Activated CD4-positive, alpha-beta T cell treated with anti-CD3 and anti-CD28 coated beads, Interleukin-2, Interleukin-6, amounts not matched to agents 100 ng/mL and 50 ng/mL, durations not matched to agents 16 hours and 8 hours (primary cell): ENCODE measurements around the gene PDZD7.
A peak's percentile ranks its signal among the peaks of the same experiment; 100 is the strongest.
"Not testable (repeated sequence)": the region's sequence is repeated elsewhere in the genome, so short reads cannot be mapped to it uniquely, and the experiment has no call there.

Experiments used
- DNase-seq: peaks from one replicate; pipeline ENCODE4 v3.0.0-alpha.2; 2020

Gene PDZD7

DNA sequence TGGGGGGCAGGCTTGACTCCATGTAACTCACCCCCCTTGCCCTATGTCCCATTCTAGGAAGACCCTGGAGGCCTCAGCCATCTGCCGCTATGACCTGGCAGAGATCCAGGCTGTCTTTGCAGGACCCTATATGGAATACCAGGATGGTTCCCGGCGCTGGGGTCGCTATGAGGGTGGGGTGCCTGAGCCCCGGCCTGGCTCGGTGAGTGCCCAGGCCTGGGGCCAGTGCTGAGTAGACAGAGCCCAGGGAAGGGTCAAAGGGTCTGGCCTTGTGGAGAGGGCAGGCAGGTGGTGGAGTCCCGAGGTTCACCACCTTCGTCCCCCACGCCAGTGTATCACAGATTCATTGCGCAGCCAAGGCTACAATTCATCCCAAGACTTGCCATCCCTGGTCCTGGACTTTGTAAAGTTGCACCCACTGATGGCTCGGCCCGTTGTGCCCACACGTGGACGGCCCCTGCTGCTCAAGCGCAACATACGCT lies 51.1 kb downstream of the PDZD7 start:
- no peak for DNase-seq

DNA sequence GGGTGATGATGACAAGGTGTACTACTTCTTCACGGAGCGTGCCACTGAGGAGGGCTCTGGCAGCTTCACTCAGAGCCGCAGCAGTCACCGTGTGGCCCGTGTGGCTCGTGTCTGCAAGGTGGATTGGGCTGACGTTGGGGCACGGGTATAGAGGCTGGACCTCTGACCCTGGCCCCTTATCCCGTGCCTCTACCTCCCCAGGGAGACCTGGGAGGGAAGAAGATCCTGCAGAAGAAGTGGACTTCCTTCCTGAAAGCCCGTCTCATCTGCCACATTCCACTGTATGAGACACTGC lies 52.1 kb downstream of the PDZD7 start:
- DNase-seq = no peak

DNA sequence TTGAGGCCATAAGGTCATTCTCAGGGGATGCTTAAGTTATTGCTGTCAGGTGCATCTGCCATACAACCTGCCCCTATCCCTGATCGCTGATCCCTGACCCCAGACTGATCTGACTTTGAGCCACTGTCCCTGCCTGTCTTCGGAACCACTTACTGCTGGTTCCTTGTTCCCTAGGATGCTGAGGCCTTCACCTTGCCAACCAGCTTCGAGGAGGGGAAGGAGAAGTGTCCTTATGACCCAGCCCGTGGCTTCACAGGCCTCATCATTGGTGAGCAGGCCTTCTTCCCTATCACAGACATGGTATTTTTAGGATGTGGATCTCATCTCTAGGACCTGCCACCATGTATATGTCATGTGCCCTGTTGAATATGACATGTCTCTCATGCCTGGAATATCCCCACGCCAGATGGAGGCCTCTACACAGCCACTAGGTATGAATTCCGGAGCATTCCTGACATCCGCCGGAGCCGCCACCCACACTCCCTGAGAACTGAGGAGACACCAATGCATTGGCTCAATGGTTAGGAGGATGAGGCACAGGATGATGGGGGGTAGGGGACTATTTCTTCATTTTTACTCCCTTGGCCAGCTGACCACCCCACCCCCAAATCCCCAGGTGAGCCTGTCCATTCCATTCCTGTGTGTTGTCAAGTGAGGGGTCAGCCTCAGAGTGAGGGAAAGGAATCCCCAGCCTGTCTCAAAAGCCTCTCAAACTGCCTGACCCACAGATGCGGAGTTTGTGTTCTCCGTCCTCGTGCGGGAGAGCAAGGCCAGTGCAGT lies 52.6 kb downstream of the PDZD7 start:
- DNase-seq = no peak

DNA sequence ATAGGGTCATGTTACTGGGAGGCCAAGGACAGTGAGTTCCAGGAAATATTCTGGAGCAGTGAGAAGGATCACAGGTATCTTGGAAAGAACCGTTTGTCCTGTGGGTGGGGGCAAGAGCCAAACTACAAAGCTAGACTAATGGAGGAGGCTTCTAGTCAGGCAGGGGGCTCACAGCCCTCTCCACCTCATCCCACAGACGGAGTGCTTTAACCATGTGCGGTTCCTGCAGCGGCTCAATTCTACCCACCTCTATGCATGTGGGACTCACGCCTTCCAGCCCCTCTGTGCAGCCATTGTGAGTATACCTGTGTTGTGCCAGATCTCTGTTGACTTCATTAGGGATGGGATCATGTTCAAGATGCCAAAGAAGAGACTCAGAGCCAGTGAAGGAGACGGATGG lies 53.5 kb downstream of the PDZD7 start:
- DNase-seq = no peak

DNA sequence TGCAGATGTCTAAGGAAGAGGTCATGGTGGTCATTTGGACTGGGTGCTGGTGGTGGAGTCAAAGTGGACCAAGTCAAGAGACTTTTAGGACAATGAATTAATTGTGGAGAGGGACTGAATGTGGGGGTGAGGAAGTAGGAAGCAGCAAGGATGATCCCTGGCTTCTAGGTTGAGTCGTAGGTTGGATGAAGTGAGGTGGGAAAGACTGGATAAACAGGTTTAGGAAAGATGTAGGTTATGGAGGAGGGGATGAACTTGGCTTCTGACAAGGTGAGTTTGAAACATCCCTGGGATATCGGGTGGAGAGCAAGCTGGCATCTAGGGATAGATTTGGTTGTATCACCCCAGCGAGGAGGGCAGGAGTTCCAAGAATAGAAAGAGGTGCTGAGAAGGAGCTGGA lies 54.0 kb downstream of the PDZD7 start:
- no peak for DNase-seq

DNA sequence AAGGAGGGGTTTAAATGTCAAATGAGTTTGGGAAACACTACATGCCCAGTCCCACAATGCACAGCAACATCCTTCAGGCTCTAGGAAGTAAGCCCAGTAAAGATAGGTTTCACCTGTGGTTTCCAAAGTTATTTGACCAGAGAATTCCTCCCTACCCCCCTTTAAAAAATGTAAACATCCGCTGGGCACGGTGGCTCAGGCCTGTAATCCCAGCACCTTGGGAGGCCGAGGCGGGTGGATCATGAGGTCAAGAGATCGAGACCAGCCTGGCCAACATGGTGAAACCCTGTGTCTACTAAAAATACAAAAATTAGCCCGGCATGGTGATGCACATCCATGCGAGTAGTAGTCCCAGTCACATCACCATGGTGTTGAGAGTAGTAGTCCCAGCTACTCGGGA lies 55.5 kb downstream of the PDZD7 start:
- not testable (repeated sequence) for DNase-seq

DNA sequence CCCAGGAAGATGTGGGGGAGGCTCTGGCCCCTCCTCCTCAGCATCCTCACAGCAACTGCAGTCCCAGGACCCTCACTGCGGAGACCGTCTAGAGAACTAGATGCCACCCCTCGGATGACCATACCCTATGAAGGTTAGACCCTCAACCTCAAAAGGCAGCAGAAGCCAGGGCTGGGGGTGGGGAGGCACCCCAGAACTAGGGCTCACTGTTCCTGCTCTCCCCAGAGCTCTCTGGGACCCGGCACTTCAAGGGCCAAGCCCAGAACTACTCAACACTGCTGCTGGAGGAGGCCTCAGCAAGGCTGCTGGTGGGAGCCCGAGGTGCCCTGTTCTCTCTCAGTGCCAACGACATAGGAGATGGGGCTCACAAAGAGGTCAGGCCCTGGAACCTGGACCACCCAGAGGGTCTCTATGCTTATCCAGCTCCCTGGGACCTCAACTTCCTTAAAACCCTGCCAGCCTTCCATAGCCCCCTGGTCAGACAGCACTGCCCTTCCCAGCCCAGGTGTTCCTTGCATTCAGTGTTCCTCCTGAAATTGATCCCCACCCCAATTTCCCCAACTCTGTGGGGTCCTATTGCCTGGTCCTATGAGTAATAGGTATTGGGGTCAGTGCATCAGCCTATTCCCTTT lies 57.9 kb downstream of the PDZD7 start:
- DNase-seq = no peak

DNA sequence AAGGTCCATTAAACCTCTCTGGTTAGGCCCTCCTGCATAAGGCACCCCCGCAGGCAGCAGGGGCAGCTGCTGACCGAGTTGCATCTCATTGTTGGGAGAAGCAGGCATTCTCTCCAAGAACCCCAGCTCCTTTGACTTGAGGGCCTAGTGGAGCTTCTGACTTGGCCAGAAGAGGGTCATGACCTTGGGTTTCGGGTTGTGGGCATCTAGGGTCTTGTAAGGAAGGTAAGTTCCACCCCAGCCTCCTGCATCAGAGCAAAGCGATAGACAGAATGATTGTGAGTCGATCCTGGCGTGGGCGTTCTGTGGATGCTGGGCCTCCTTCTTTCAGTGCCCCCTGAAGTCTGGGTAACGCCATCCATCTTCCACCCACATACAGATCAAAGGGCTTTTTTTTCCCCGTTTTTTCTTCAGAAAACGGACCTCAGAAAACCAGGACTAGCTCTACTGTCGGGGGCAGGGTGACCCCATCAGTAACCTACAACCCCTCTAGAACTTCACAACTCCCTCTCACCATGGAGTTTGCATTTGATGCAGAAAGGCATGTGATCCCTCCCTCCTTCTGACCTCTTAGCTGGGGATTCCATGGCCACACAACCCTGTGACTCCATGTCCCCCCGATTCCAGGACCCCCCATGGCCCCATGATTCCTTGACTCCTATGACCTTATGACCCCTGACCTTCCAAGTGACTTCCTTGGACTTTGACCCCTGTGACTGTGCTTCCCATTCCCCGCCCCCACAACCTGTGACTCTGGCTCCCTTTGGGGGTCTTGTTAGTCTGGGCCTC lies 58.6 kb downstream of the PDZD7 start:
- no peak for DNase-seq

DNA sequence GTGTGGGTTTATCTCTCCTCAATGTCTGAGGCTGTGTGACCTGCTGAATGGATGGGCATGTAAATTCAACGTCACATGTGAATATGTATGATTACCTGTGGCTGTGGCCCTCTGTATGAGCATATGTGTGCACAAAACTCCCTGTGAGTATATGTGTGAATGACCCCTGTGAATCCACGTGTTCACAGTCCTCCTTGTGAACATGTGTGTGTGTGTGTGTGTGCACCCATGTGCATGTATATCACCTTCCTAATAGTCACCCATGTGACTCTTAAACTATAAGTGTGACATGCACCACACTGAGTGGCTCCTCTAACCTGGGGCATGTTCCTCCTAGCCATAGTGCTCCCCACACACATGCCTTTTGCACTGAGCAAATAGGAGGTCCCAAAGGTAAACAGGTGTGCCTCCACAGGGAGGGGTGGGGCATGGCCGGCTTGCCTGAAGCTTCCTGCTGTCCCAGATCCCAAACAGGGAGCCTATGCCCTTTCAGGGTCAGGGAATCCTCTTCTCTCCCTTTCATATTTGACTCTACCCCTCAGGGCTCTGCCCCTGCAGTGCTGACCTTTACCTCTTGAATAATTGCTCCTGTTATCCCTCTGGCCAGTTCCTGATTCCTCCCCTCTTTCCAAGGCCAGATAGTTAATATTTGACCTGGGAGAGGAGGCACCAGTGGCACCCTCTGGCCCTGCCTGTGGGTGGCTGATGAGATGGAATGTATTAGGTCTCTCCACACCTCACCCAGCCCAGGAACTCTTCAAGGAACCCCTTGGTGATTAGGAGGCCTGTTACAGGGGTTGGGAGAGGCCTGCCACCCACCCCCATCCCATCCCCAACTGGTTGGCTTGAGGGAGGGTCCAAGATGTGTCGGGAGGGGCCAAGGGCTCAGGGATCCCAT lies 59.8 kb downstream of the PDZD7 start:
- no peak for DNase-seq

DNA sequence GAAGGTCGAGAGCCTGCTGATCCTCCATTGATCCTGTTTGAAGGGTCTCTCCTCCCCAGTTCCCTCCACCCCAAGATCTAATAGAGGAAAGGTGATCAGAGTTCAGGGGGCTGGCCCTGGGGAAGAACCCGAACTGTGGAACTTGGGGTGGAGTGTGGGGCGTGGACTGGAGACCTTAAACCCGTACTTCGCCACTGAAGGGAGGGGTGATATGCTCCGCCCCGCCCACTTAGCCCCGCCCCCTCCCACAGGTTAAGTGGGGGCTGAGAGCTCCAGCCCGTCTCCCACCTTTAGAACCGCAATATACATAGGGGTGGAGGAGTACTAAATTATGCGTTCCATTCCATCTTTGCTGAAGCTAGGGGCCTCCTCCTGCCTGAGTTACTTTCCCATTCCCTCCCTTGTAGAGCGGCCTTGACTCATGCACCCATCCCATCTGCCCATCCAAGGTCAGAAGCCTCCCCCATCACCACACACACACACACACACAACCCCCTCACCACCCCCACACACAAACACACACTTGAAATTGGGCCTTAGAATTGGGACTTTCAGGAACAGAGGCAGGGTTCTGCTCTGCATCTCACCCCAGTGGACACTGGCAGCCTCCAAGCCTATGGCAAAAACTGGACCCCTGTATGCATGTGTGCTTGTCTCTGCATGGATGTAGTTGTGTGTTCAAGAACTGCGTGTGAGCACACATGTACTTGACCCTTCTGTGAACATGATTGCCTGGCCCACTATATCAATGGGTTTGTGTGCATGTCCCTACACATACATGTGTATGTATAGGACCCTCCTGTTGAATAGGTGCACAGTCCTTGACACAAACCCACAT lies 60.6 kb downstream of the PDZD7 start:
- no peak for DNase-seq

DNA sequence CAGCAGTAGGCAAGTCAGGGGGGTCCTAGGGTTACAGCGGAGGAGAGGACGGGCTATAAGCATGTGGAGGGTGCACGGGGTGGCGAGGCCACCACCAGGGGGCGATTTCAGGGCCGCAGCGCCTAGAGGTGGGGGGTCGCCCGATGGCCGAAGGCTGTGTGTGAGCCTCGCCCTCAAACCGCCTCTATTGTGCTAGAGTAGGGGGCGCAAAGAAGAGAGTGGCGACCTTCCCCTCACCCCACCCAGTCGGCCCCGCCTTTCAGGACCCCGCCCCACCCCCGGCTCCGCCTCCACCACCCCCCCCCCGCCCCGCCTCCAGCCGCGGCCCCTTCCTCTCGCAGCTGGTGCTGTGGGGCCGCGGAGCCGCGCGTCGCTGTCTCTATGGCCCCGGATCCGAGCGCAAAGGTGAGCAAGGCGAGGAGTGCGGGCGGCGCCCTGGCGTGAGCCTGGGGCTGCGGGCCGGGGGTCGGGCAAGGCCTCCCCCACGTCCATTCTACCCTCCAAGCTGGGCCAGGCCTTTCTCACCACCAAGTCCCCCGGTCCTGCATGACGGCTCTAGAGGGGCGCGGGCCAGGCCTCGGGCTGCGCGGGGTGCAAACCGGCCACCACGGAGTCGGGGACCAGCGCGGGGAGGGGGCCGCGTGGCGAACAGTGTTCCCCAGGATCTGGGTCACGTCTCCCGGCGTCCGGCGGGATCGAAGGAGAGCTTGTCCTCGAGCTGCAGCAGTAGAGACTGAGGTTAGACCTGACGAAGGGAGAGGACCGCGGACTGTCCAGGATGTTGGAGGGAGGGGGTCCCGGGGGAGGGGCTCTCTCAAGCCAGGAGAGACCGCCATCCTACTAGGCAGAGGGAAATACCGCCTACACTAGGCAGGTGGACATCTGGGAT lies 61.5 kb downstream of the PDZD7 start, which contains the start of gene SEMA4G:
Gene SEMA4G, plus strand, starts transcription at position 318 of the 889 bp plus-strand sequence. CDS start 3,409 bp downstream, outside the sequence.
- DNase-seq = peak; percentile 41

DNA sequence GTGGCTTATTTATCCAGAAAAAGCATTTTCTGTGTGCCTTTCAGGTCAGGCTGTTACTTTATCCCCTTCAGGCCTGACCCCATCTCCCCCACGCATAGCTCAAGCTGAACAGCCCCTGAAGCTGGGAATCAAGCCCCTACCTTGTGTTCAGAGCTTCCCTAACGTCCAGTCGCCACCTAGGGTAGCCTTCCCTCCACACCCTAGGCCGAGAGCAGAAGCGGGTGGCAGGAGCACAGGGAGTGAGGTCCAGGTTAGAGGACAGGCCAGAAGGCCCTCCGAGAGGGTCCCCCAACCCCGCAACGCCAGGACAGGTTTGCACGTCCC lies 62.1 kb downstream of the PDZD7 start:
- no peak for DNase-seq

DNA sequence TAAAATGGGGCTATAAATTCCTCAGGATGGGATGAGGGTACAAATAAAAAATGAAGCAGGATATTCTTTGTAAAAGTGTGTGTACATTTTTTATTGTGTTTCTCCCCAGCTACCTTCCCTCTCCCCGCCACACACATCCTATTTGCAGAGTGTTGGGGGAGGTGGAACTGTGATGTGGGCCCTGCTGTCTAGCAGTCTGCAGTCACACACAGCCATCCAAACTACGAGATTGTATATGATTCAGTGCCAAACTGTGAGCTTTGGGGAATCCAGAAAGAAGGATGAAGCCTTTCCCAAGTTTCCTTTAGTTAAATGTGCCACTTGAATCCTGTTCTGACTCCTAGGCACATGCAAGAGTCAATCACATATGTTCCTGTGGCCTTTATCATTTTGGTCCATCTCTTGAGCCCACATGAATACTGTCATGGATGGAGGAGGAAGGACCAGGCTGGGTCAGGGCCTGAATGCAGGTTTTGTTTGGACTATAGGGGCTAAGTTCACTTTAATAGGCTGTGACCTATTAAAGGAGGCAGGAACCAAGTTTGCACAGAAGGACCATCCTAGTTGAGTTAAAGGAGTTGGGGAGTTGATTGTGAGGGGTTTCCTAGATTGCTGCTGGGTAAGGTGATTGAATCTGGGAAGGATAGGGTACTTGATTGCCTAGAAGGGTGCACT lies 62.7 kb downstream of the PDZD7 start:
- no peak for DNase-seq

DNA sequence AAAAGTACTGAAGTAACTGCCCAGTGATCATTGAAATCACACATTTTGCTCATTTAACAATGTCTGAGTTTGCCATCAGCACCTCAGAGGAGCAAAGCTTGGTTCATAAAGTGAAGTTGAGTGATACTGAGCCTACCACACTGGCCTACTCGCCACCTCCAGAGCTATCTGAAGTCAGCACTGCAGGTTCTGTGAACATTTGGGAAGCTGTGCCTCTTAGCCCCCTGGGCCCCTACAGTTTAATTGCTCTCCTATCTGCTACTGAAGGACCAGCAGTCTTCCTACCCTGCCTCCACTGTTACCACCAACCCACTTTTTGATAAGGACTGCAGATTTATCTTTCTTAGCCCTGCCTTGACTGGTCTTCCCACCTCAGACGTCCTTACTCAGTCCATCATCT lies 63.6 kb downstream of the PDZD7 start:
- DNase-seq = no peak

DNA sequence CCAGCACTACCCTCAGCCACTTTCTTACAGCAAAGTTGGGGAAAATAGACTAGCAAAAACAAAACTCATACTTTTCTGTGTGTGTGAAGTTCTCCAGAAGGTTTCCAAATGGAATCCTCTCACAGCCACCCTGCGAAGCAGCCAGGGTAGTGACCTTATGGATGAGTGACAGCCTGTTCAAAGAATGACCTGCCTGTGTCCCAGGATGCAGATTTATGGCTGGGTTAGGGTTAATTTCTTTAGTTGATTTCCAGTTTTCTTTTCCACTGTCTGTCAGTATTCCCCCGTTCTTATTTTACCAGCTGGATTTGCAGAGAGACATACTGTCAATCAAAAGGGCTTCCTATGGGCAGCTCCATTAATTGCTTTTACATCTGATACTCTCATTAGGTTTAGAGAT lies 64.0 kb downstream of the PDZD7 start:
- no peak for DNase-seq

DNA sequence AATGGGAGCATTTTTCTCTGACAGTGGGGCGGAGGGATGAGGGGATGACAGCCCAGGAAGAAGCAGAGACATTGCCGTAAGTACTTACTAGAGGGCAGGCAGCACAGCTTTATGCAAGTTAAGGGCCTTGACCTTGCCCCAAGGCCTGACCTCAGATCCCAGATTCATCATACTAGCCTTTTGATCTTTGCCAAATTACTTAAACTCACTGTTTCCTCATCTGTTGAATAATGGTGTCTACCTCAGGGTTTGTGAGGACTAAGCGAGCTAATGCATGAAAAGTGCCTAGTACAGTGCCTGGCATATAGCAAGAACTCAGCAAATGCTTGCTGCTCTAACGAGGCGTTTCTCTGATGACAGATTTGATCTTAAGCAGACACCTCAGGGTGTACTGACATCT lies 65.1 kb downstream of the PDZD7 start:
- no peak for DNase-seq

DNA sequence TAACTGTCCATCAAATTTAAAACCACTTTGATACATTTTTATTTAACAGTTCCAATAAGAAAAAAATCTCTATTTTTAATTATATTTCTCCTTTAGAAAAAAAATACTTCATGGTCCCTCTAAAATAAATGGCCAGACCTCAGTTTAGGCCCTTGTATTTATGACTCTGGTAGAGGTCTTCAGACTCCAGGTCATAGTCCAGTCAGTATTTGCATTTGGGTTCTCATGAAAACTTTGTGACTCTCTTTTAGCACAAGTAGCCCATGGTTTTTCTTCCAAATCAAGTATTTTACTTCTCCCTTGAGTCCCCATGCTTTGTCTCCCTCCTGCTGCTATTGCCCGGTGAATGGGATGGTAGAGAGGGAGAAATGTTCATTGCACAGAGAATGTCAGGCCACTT lies 67.1 kb downstream of the PDZD7 start:
- no peak for DNase-seq

DNA sequence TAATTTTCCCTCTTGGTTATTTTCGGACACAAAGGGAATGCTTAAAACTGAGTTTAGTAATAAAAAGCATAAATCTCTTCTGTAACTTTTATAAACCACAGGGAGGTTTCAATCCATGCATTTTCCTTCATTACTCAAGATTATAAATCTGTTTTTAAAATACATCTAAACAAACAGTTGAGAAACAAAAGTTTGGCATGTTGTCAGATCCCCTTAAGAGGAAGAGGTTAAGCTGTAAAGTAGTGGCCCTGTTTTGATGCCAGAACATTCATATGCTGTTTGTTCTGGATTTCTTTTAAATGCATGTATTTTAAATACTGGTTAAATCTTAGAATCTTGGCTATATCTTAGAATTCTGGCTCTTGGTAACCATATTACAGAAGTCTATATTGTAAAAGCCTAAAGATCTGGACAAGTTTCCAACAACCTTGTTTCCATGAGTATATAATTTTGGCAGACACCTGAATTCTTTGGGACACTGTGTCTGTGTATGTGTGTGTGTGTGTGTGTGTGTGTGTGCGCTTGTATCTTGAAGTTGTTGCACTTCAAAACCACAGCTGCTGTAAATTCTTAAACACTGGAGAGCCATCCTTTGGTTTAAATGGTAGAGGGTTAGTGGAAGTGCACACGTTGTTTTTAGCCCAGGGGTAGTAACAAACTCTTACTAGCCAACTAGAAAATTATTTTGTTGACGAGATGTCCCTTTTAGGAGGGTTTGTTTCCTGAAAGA lies 68.4 kb downstream of the PDZD7 start:
- DNase-seq = no peak

DNA sequence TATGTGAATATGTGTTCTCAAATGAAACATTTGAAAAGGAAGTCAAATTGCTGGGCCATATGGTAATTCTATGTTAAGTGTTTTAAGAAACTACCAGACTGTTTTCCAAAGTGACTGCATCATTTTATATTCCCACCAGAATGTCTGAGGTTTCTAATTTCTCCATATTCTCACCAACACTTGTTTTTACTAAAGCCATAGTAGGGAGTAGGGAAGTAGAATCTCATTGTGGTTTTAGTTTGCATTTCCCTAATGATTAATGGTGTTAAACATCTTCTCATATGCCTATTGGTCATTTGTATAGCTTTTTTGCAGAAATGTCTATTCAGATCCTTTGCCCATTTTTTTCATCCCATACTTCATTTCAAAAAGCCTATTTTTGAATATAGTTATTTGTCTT lies 70.7 kb downstream of the PDZD7 start:
- DNase-seq = no peak
